ENCODE data around the gene COLEC11. TPM values are rescaled to one million over a fixed set of nuclear protein-coding genes. Genes with fewer than 3 reads are reported as not detected.
"Not testable (repeated sequence)": the region's sequence is repeated elsewhere in the genome, so short reads cannot be mapped to it uniquely, and the experiment has no call there.

Gene COLEC11
- total RNA-seq, 1 experiment from 2014 or later, result 0.20 TPM

- Histone ChIP-seq H3K4me3 (no peak overlapping the region), H3K36me3 (no peaks in the 10 kb centered on the region), H3K9me3 (replicated peaks) (no peaks in the 10 kb centered on the region), H3K27ac (no peak overlapping the region), H3K4me1 (no peaks in the 10 kb centered on the region), H3K27me3 (no peaks in the 10 kb centered on the region)
- DNase-seq, result no peak
These were observed 13.7 kb downstream of the COLEC11 start for GRCh38 chr2:3608373-3609278.

GRCh38 chr2:3609279-3609673, 14.4 kb downstream of the COLEC11 start:
- H3K4me1 ChIP-seq; H3K4me3 ChIP-seq; H3K27me3 ChIP-seq; DNase-seq; H3K36me3 ChIP-seq; H3K27ac ChIP-seq; H3K9me3 ChIP-seq (replicated peaks): not testable (repeated sequence)

GRCh38 chr2:3610415-3610814, 15.5 kb downstream of the COLEC11 start:
- Histone ChIP-seq H3K9me3 (replicated peaks) (no peaks in the 10 kb centered on the region; the same call in 1 of the 2 replicates), H3K27ac (no peak overlapping the region), H3K27me3 (no peaks in the 10 kb centered on the region), H3K36me3 (no peaks in the 10 kb centered on the region), H3K4me3 (no peak overlapping the region), H3K4me1 (no peaks in the 10 kb centered on the region)
- no peak for DNase-seq

GRCh38 chr2:3610881-3611505, 16.1 kb downstream of the COLEC11 start:
- DNase-seq, result no peak
- Histone ChIP-seq H3K27ac (no peak overlapping the region), H3K36me3 (no peaks in the 10 kb centered on the region), H3K27me3 (no peaks in the 10 kb centered on the region), H3K4me3 (no peak overlapping the region), H3K4me1 (no peaks in the 10 kb centered on the region), H3K9me3 (replicated peaks) (no peaks in the 10 kb centered on the region; the same call in 1 of the 2 replicates)

- Histone ChIP-seq H3K4me3 (no peak overlapping the region), H3K27me3 (no peaks in the 10 kb centered on the region), H3K36me3 (no peaks in the 10 kb centered on the region), H3K4me1 (no peaks in the 10 kb centered on the region), H3K9me3 (replicated peaks) (no peaks in the 10 kb centered on the region; the same call in 1 of the 2 replicates), H3K27ac (no peak overlapping the region)
- DNase-seq, result no peak
These were observed 16.7 kb downstream of the COLEC11 start for GRCh38 chr2:3611589-3611988.

- Histone ChIP-seq H3K36me3 (no peaks in the 10 kb centered on the region), H3K27me3 (no peaks in the 10 kb centered on the region), H3K9me3 (replicated peaks) (no peaks in the 10 kb centered on the region; the same call in 1 of the 2 replicates), H3K27ac (no peak overlapping the region), H3K4me3 (no peak overlapping the region), H3K4me1 (no peaks in the 10 kb centered on the region)
- DNase-seq, result no peak
These were observed 18.0 kb downstream of the COLEC11 start for GRCh38 chr2:3612639-3613523.

- H3K4me1 ChIP-seq, result no peaks in the 10 kb centered on the region
- no peak overlapping the region for H3K4me3 ChIP-seq
- H3K27ac ChIP-seq, result no peak overlapping the region
- no peak for DNase-seq
- no peaks in the 10 kb centered on the region for H3K27me3 ChIP-seq
- H3K9me3 ChIP-seq (replicated peaks), result no peaks in the 10 kb centered on the region; the same call in 1 of the 2 replicates
- H3K36me3 ChIP-seq, result no peaks in the 10 kb centered on the region
These were observed 18.6 kb downstream of the COLEC11 start for GRCh38 chr2:3613524-3613905.

GRCh38 chr2:3614743-3615142, 19.8 kb downstream of the COLEC11 start:
- not testable (repeated sequence) for H3K27ac ChIP-seq; H3K9me3 ChIP-seq (replicated peaks); H3K4me3 ChIP-seq; H3K4me1 ChIP-seq; H3K27me3 ChIP-seq; DNase-seq; H3K36me3 ChIP-seq

GRCh38 chr2:3615541-3616200, 20.8 kb downstream of the COLEC11 start:
- not testable (repeated sequence) for DNase-seq; H3K27me3 ChIP-seq; H3K9me3 ChIP-seq (replicated peaks)

GRCh38 chr2:3616435-3617197, 21.7 kb downstream of the COLEC11 start:
- not testable (repeated sequence) for H3K4me1 ChIP-seq; H3K27ac ChIP-seq; H3K4me3 ChIP-seq; H3K27me3 ChIP-seq; H3K9me3 ChIP-seq (replicated peaks); DNase-seq; H3K36me3 ChIP-seq

More at GRCh38 chr2:3615541-3616200, 20.8 kb downstream of the COLEC11 start:
- not testable (repeated sequence) for H3K4me3 ChIP-seq, H3K4me1 ChIP-seq, H3K36me3 ChIP-seq, H3K27ac ChIP-seq

GRCh38 chr2:3617198-3617890, 22.4 kb downstream of the COLEC11 start:
- Histone ChIP-seq H3K27me3 (no peaks in the 10 kb centered on the region), H3K36me3 (no peaks in the 10 kb centered on the region), H3K27ac (no peak overlapping the region), H3K9me3 (replicated peaks) (no peaks in the 10 kb centered on the region; the same call in 1 of the 2 replicates), H3K4me3 (no peak overlapping the region), H3K4me1 (no peaks in the 10 kb centered on the region)
- no peak for DNase-seq

GRCh38 chr2:3618367-3618766, 23.5 kb downstream of the COLEC11 start:
- no peaks in the 10 kb centered on the region; the same call in 1 of the 2 replicates for H3K9me3 ChIP-seq (replicated peaks)
- H3K4me3 ChIP-seq, result no peak overlapping the region
- no peaks in the 10 kb centered on the region for H3K36me3 ChIP-seq
- no peaks in the 10 kb centered on the region for H3K4me1 ChIP-seq
- DNase-seq, result no peak
- H3K27ac ChIP-seq, result no peak overlapping the region
- H3K27me3 ChIP-seq, result no peaks in the 10 kb centered on the region

- Histone ChIP-seq H3K27ac (no peak overlapping the region), H3K4me3 (no peak overlapping the region), H3K4me1 (no peaks in the 10 kb centered on the region), H3K27me3 (no peaks in the 10 kb centered on the region), H3K36me3 (no peaks in the 10 kb centered on the region), H3K9me3 (replicated peaks) (no peaks in the 10 kb centered on the region; the same call in 1 of the 2 replicates)
- DNase-seq, result no peak
These were observed 24.1 kb downstream of the COLEC11 start for GRCh38 chr2:3619033-3619432.

Measured in SJCRH30 (cell line).